GM19043 (cell line): ENCODE results near the gene SCYGR1.
"Not testable (repeated sequence)": the region's sequence is repeated elsewhere in the genome, so short reads cannot be mapped to it uniquely, and the experiment has no call there.

Experiments used
- ATAC-seq: cut with Tn5 transposase; IDR thresholded peaks from one replicate; pipeline ENCODE4 v1.9.1; 2021; ENCODE audit warnings: low read depth; ENCODE audit not compliant: unreplicated experiment

SCYGR1 gene

GRCh38 chr2:227404585-227405271, 17.0 kb upstream of the SCYGR1 start:
- ATAC-seq: no peak

- ATAC-seq: no peak
These were observed 15.2 kb upstream of the SCYGR1 start for GRCh38 chr2:227402959-227403358.

DNA sequence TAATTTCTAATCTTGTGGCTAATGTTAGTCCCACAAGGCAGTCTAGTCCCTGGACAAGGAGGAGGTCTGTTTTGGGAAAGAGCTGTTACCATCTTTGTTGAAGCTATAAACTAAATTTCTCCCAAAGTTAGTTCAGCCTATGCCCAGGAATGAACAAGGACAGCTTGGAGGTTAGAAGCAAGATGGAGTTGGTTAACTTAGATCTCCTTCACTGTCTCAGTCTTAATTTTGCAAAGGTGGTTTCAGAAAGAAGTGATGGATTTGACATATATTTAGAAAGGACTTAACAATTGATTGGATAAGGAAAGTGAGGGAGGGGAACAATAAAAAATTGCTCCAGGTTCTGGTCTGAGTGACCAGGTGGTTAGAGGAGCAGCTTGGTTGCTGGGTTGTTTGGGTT, 14.6 kb upstream of the SCYGR1 start:
- ATAC-seq: no peak

DNA sequence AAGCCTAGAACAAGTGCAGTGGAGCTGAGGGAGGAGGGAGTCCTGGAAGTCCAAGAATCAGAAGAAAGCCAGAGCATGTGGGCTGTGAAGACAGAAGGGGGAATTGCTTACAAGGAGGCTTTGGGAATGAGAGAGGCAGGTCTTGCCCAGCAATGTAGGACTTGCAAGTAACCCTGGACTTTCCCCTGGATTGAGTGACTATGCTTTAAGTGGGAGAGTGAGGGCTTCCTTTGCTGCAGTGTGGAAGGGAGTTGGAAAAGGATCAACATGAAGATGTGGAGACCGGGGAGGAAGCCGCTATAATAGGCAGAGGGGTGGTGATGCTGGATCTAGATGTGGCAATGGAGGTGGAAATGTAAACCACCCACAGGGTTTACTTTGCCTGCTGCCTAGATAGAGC, 13.8 kb upstream of the SCYGR1 start:
- no peak for ATAC-seq

- ATAC-seq: no peak
These were observed 11.2 kb upstream of the SCYGR1 start for GRCh38 chr2:227398684-227399670.

- no peak for ATAC-seq
These were observed 9.8 kb upstream of the SCYGR1 start for GRCh38 chr2:227397562-227397961.

DNA sequence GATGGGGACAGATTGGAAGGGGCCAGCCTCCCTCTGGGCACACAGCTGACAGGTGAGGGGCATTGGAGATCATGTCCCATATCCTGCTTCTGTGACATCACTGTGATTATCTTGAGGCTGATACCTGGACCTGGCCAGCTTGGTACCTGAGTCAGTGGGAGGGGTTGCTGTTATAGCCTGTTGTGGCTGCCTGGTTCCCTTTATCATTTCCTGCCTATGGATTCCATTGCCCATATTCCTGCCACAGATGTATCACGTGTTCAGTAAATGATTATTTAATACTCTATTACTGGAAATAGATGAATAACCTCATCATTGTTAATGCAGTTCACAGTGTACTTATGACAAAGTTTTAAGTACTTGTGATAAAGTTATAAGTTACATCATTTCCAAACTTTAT, 7.8 kb upstream of the SCYGR1 start:
- no peak for ATAC-seq

DNA sequence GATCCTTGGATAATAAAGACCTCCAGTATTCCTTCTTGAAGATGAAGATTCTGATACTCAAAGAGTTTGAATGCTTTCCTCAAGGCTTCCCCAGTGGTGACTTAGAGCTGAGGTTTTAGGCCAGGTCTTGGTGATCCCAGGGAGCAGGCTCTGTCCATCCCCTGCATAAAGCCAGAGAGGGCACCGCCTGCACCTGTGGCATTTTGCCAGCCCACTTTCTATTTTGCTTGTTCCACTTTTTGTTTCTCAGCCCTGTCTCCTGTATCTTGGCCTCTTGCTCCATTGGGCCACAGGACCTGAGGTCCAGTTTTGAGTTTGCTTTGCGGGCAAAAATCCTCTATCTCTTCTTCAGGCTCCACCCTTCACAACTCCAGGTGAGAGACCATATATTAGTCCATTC, 6.7 kb upstream of the SCYGR1 start:
- ATAC-seq: no peak

DNA sequence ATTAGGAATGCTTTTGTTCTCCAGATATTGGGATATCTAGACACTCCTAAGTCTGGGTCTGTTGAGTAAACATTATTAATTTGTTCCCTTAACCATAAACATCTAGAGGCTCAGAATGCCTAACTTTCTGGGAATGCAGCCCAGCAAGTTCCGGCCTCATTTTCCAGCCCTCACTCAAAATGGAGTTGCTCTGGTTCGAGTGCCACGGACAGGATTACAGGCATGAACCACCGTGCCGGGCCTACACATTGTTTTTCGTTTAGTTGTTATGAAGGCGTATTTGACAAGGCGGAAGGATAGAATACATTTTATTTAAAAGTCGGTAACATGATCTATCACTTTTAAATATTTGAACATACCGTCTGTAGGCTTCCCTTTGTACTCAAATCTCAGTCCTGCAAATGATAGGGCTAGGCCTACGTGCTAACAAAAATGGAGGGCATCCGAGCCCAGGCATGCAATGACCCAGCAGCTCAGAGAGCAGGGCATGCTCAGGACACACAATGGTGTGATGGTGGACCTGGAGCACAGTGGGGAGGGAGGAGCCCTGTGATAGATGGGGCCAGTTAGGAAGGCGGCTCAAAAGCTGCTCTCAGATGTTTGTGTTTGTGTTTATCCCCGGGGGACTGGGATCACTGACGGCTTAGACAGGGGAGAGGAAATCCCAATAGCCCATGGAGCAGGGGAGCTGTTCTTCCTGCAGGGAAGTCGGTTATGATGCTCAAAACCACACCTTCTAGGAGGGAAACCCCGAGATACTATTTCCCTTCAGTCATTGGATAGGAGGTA, 2.9 kb upstream of the SCYGR1 start:
- no peak for ATAC-seq

DNA sequence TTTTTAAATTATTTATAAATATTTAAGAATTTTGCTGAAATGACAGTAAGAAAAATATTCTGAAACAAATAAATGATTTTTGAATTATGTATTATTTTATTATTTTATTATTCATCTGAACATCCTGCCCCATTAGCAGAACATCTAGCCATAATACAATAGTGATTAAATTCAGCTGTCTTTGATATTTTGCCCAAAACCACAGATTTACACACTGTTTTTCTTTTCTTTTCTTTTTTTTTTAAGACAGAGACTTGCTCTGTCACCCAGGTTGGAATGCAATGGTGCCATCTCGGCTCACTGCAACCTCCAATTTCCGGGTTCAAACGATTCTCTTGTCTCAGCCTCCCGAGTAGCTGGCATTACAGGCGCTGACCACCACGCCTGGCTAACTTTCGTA, 1.9 kb upstream of the SCYGR1 start:
- ATAC-seq: no peak

GRCh38 chr2:227389231-227389630, 1.5 kb upstream of the SCYGR1 start:
- no peak for ATAC-seq

DNA sequence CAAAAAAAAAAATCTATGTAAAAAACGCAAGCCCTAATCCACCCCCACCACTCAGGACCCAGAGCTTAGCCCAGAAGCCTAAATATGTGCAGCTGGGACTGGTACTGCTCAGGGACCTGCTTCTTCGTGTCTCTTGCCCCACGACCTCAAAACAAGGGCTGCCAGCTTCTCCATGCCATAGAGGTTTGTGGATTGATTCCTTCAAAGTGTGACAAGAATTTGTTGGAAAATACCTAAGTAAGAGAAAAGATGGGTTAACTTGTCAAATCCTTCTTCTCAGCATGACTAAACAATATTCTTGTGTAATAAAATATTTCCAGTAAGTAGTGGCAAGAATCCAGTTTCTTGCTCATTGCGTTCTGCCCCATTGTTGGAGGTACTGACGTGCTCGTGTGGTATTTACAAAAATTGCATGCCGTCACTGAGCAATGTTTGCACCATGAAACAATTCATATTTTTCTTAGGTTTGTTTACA, 825 bp upstream of the SCYGR1 start:
- ATAC-seq: no peak

DNA sequence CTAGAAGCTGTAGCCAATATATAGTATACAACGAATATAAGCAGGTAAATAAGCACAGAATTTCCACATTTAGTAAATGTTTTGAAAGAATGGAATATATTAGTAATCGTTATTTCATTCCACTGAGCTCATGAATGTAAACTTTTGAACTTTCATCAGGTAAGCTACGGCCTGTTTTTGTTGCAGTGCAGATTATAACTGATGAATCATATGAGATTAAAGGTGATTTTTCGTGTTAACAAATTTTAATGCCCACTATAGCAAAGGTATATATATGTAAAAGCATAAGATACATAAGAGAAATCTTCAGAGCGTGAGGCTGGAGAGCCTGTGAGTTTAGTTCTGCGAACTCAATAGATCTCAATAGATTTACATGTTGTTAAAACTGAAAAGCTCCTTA, 1.1 kb downstream of the SCYGR1 start:
- ATAC-seq: no peak

DNA sequence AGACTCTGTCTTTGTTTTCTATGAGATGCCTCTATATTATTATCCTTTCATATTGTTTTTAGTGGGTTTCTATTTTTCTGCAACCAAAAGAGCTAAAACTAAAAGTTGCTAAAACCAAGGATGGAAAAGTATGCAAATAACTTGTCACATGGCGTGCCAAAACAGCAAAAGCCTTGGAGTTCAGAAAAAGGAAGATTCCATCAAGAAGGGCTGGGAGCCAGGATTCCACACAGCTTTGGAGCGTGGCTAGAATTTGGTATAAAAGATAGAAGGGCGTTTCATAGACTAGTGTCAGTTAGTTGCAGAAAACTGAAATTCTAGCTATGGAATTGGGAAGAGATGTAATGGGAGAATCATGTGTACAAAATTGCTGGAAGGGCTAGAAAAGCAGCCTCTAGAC, 4.1 kb downstream of the SCYGR1 start:
- no peak for ATAC-seq

DNA sequence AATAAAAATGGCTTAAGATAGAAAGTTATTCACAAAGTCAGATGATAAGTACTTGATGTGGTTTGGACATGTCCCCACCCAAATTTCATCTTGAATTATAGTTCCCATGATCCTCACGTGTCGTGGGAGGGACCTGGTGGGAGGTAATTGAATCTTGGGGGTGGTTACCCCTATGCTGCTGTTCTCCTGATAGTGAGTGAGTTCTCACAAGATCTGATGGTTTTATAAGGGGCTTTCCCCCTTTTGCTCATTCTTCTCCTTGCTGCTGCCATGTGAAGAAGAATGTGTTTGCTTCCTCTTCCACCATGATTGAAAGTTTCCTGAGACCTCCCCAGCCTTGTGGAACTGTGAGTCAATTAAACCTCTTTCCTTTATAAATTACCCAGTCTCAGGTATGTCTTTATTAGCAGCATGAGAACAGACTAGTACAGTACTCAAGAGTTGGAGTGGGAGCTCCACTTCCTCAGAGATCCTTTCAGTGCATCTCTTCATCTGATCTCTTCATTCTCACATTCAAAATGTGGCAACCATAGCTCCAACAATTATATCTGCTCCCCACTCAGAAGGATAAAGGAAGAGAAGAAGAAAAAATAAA, 5.4 kb downstream of the SCYGR1 start:
- ATAC-seq: not testable (repeated sequence)

DNA sequence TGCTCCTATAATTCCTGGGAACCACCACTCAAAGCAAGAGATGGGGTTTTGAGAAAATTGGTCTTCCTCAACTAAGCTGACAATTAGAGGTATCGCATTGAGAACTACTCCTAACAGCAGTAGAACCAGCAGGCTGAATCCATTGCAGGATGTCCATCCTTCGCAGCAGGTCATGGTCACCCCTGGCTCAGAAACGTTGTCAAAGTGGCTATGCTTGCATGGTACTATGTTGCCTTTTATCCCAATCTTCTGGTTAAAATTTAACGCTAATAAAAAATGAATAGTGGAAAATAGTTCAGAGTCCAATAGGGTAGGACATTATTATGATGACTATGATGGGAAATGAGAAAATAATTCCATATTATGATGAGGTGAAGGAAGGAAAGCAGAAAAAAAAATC, 8.7 kb downstream of the SCYGR1 start, which contains the start of gene TM4SF20:
TSS of gene TM4SF20 (minus strand) at position 212 of the 400 bp plus-strand sequence. CDS start at position 174, 38 bp downstream.
- no peak for ATAC-seq

DNA sequence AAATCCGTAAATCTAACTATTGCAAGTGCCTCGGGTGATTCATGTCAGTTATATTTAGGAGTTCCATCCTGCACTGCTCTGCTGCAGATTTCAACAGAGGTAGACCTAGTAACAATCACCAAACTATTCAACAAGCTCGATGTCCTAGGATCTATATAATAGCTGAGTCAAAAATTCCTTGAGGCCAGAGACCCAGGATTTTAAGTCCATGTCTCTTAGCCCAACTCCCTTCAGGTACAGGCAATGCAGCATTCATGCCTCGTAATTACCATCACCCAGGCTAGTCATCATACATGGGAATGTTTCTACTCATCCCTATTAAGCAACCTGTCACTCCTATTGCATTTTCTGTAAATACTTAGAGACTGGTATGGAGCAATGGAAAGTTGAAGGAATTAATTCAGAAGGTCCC, 9.4 kb downstream of the SCYGR1 start:
- ATAC-seq: no peak

- no peak for ATAC-seq
These were observed 10.0 kb downstream of the SCYGR1 start for GRCh38 chr2:227377467-227378351.

- ATAC-seq: no peak
These were observed 10.9 kb downstream of the SCYGR1 start for GRCh38 chr2:227376656-227377396.
